Hematopoietic multipotent progenitor cell treated with erythropoietin and hydrocortisone succinate and interleukin-3 and kit ligand, for 4 days (in vitro differentiated cells): Measurements from ENCODE around the gene XCL2.
"Not testable (repeated sequence)": the region's sequence is repeated elsewhere in the genome, so short reads cannot be mapped to it uniquely, and the experiment has no call there.

Experiments
- DNase-seq: peaks from one replicate; pipeline ENCODE4 v3.0.0-alpha.2; 2015

Gene XCL2, protein sequence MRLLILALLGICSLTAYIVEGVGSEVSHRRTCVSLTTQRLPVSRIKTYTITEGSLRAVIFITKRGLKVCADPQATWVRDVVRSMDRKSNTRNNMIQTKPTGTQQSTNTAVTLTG

DNA sequence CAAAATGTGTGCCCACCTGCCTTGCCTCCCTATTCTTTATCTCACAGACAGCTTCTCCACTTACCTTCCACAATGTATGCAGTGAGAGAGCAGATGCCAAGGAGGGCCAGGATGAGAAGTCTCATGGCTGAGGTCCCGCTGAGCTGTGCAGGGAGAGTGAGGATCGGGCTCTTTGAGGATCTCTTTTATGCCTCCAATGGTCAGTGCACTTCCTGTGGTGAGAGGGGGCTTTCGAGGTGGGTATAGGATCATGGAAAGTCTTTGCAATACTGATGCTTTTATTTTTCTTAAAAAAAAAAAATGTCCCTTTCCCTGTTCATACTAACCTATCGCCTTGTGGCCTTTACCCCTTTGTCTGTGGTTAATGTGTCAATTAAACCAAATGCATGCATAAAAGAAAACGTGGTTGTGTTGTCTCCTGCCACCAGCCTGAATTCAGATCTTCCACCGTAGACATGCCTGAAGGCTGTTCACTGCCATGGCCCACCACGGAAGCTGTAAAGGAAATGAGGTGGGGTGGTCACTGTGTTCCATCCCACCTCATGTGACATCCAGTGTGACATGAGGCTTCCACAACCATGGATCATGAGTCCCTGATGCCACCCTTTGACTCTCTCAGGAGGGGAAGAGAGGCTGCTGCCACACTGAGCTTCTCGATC, at the start of gene XCL2:
TSS of gene XCL2 (minus strand) at position 158 of the 659 bp plus-strand sequence. CDS start at position 125, 33 bp downstream.
- DNase-seq: not testable (repeated sequence)

DNA sequence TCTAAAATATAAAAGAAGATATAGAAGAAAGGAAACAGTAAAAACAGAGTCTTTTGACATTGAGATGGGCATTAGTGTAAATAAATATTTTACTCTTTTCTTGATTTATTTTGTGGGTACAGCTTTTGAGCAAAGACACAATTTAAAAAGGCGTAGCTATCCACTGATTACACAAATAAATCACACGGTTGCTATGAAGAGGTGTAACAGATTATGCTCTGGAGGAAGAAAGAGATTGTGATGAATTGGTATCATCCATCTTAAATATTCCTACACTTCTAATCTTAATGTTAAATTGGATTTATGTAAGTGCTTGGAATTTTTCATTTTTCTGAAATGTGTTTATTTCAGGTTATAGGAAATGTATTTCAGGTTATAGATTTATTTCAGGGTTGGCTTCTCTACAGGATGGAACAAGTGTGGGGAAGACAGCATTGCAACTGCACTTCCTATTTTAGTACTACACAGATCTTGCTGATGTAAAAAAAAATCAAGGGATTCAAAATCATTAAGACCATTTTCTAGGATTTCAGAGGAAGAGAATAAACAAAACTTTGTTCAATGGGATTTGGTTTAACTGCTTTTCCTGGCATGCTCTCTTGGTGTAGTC, 47.9 kb upstream of the XCL2 start:
- DNase-seq: no peak

DNA sequence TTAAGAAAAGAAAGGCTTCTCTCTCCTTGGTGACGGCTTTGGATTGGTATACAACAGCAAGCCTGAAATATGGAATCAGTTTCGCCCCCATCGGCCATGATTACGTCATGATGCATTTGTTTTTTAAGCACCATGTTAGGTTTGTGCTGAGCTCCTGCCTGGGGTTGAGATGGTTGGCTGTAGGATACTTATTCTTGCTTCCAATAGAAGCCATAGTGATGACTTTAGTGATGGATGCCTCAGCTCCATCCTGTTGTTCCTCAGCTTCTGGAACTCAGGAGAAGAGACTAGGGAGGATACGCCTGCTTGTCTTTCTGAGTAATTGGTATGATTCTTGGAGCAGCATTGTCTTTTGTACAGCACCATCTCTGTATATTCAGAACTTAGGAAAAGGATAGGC, 47.3 kb upstream of the XCL2 start:
- no peak for DNase-seq

DNA sequence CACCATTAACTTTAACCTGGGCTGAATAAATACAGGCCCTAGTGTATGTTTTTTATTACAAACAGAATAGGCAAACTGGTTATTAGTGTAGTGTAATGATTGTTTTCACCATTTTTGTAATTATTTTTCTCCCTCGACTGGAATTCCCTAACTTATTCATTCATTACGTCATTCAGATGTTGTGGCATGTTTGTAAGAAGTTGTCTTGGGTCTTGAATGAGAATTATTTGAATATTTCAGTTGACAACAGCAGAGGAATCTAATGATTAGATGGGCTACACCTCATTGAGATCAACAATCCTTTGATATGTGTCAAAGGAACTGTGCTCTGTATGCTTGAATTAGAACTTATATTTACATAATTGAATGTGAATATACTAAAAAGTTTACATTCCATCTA, 45.4 kb upstream of the XCL2 start:
- DNase-seq: no peak

DNA sequence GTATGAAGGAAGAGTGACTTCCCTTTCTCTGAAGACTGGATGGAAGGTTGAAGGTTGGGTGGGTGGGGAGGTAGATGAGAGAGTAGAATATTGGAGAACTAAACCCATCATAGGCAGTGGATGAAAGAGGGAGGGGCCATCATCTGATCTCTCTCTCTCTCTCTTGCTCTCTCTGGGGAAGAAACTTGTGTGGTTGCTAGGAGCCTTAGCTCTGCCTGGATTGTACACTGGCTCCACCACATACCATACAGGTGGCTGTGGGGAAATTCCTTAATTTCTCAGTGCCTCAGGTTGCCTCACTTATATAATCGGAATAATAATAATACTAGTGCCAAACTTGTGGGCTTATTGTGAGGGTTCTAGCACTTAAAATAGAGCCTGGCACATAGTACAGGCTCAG, 42.1 kb upstream of the XCL2 start:
- no peak for DNase-seq

DNA sequence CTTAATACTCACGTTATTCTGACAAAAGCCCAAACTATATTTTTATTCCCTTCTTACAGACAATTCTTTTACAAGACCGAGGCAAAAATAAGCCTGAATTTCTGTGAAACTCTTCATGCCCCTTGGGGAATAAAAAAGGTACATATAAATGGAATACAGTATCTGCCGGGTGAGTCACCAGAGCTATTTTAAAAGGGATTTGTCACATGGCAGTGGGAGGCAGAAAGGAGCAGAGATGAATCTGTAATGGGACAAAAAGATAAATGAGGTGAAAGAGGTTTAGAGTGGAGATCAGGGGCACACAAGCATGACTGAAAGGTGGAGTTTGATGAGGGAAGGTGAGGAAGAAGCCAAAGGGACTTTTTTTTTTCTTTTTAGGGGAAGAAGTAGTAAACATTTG, 41.4 kb upstream of the XCL2 start:
- no peak for DNase-seq

DNA sequence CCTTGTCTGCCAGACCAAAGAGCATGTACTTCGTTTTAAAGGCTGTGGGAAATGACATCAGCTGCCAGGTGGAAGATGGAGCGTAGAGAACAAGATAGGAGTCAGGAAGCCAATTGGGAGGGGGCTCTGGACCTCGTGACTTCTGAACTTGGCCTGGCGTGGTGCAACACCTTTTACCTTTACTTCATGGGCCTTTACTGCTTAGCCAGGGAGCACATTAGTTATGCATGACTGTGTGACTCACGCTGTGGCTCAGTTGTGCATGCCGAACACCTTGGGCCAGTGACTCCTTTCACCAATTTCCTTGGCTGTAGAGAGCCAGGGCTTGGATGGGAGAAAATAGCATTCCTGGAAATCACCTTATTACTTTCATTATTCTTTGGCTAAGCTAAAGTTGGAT, 39.8 kb upstream of the XCL2 start:
- DNase-seq: no peak

DNA sequence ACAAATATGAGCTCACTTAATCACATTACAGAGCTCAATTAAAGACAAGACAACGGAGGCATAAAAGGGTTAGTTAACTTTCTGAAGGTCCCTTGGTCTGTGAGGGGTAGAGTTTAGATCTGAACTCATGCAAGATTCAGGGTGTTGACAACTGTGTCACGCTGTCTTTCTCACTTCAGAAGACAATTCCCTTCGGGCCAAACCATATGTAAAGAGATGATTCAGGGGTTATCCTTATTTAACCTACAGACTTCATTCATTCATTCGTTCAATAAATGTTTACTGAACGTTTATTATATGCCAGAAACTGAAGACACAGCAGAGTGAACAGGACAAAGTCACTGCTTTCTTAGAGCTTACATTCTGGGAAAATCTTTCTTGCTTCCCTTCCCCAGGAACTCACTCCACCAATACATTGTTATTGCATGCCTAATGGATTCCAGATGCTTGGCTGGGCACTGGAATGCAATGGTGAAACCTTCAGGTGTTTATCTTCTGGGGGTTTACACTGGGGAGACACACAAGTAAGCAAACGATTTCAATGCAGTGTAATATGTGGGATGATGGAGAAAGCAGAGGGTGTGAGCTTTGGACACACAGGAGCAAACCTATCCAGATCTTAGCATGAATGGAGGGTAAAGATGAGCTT, 39.0 kb upstream of the XCL2 start:
- no peak for DNase-seq

DNA sequence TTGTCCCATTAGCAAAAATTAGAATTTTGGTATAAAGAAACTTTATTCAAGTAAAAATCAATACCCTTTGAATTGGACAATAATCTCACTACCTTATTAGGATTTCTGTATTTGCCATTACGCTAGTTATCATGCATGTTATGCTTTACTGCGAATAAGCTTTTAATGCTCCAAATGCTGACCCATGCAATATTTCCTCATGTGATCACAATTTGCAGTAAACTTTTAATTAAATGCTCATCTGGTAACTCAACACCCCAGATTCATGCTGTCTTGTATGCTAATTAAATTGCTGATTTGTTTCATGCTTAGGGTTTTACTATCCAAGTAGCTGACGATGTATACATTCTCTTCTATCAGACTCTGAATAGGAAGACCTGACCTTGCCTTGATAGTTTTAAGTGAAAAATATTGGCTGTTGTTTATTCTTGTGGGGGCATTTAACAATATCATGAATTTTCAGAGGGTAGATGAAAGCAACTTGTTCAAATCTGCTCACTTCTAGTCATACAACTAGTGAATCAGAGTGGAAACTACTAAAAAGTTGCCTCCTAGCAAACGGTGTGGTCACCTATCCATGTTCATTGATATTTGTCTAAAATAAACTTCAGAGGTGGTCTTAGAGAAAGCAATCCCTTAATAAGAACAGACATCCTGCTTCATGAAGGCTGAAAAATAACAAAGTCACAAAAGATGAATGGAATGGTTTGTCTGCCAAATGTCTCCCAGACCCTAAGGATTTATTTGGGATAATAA, 38.2 kb upstream of the XCL2 start:
- DNase-seq: no peak

DNA sequence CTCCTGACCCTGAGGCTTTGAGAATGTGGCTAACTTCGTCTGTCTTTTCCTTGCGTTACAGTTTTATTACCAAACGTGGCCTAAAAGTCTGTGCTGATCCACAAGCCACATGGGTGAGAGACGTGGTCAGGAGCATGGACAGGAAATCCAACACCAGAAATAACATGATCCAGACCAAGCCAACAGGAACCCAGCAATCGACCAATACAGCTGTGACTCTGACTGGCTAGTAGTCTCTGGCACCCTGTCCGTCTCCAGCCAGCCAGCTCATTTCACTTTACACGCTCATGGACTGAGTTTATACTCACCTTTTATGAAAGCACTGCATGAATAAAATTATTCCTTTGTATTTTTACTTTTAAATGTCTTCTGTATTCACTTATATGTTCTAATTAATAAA, 37.2 kb upstream of the XCL2 start:
- not testable (repeated sequence) for DNase-seq

DNA sequence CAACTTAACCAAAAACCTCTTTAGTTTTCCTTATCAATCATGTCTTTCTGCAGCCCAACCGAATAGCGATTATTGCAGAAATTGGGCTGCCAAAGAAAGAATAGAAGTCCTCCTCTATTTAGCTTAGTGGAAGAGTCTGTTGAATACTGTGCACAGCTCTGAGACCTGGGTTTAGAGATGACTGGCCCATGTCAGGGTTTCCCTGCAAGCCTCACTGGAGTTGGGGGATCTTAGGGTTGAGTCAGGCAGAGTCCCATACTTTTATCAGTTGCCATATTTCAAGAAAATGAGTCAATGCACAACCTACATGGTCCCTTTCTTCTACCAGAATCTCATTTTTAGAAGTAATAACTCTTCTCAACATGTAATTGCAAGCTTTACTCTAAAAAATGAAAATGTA, 36.5 kb upstream of the XCL2 start:
- not testable (repeated sequence) for DNase-seq

DNA sequence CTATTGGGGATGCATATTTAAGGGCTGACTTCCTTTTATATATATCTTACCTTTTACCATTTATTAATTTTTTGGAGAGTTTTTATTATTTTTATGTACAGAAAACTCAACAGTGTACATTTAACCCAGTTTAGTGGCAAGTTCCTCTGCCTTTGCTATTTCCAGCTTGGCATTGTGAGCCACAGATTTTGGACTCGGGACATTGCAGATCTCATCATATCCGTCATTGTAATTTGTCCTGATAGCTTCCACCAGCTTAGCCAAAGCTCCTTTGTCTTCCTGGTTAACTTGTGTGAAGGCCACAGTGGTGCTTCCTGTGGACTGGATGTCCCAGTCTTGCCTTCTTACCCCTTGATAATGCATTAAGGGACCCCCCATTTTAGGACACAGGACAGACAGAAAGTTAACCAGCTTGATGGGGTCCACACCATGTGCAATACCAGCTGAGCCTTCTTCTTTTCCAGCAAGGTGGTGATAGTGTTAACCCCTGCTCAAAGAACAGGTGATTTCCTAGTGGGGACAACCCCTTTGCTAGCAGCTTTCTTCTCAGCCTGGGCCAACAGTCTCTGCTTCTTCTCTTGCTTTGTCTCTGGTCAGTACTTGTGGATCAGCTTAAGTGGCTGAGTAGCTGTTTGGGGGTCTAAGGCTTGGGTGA, 34.9 kb upstream of the XCL2 start:
- not testable (repeated sequence) for DNase-seq

DNA sequence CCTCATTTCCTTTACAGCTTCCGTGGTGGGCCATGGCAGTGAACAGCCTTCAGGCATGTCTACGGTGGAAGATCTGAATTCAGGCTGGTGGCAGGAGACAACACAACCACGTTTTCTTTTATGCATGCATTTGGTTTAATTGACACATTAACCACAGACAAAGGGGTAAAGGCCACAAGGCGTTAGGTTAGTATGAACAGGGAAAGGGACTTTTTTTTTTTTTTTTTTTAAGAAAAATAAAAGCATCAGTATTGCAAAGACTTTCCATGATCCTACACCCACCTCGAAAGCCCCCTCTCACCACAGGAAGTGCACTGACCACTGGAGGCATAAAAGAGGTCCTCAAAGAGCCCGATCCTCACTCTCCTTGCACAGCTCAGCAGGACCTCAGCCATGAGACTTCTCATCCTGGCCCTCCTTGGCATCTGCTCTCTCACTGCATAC, 32.5 kb upstream of the XCL2 start, which contains the start of gene XCL1:
TSS of gene XCL1 (plus strand) at position 361 of the 444 bp plus-strand sequence. CDS start at position 394, 33 bp downstream.
- DNase-seq: not testable (repeated sequence)

DNA sequence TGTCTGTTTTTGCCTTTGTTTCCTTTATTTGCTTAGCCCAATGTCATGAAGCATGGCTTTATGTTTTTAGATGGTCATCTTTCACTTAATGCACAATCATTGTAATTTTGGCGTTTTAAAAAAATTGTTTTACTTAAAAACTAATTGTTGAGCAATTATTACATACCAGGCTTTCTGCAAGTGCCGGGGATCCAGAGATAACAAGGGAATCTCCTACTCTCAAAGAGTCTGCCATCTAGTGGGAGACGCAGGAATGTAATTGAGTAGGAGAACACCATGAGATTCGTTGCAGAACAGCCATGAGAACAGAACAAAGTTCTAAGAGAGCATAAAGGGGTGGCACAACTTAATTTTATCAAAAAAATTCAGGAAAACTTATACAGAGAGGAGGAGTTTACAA, 30.4 kb upstream of the XCL2 start:
- peak; percentile 82 for DNase-seq

DNA sequence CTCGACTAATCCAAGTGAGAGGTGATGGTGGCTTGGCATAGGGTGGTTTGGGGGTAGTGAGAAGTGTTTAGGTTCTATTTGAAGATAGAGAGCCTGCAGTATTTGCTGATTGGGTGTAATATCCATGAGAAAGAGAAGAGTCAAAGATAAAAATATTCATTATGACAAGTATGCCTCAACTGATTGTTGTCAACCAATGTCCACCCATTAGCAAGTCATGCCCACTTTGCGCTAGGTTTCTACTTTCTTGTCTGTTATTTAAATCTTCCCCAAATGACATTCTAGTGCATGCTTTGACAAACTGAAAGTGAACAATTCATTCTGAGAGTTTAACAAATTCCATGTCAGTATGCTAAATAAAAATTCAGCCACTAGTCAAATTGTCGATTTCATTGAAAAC, 28.8 kb upstream of the XCL2 start:
- no peak for DNase-seq

DNA sequence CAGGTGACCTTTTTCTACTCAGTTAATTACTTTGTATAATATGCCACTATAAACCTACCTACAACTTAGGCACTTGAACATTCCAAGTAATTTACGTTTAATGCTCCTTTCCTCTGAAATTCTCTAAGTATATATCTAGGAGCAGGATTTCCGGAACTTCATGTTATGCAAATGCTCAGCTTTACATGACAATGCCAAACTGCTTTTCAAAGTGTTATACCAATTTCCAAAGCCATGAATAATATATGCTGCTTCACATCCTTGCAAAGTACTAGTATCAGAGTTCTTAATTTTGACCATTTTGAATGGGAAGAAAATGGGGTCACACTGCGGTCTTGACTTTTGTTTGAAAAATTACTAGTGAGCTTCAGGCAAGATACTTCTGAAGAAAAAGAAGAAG, 26.9 kb upstream of the XCL2 start:
- DNase-seq: no peak

DNA sequence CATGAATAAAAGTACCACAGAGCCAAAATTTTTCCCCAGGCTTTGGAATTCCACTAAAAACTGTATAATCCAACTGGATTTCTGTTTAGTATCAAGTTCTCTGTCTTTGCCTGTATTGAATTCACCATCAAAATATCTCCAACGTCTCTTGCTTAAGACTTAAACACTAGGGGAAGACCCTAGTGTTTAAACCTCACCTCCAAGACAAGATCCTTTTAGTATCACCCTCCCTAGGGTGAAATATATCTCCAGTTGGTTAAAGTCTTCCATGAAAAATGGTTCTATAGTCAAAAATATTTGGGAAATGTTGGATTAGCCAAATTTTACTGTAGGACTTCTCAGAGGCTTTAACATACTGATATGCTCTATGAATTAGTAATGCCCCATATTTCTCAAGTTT, 24.5 kb upstream of the XCL2 start:
- DNase-seq: no peak

DNA sequence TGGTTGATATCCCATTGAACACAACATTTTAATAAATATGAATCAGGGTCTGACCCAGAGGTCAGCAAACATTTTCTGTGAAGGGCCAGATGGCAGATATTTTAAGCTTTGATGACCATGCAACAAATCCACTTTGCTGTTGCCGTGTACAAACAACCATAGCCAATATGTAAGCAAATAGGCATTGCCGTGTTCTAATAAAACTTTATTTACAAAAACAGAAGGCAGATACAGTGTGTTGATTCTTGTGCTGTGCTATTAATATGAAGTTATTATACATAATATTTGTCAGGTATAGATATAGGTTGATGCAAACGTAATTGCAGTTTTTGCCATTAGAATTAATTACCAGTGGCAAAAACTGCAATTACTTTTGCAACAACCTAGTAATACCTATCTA, 23.8 kb upstream of the XCL2 start:
- no peak for DNase-seq

DNA sequence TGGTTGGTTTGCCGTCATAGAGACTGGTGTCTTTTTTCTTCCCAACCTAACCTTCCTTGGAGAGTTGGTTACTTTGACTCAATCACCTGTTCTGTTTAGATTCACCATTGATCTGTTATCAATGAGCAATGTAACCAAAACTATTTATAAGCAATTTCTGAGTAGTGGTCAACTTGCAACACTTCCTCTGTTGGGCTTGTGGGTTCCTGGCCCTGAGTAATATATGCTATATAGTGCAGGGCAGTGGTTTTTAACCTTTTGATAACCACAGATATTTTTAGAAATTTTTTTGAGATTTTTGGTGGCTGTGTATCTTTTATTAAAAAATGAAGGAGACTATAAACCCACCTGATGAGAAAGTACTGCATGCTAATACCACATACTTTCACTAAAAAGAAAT, 23.2 kb upstream of the XCL2 start:
- DNase-seq: peak; percentile 39

DNA sequence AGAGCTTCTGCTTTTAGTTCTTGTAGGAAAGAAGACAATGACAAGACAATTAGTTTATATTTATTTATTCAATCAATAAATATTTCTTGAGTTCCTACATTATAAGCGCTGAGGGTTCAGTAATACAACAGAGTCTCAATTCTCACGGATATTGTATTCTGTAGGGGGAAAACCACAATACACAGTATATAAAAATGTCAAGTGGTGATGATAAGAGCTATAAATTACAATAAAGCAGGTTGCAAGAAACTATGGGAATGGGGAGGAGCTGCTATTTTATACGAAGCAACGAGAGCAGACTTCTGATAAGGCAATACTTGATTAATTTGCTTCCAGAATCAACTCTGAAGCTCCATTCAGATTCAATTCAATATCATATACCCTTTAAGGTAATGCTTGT, 22.0 kb upstream of the XCL2 start:
- DNase-seq: peak; percentile 9

DNA sequence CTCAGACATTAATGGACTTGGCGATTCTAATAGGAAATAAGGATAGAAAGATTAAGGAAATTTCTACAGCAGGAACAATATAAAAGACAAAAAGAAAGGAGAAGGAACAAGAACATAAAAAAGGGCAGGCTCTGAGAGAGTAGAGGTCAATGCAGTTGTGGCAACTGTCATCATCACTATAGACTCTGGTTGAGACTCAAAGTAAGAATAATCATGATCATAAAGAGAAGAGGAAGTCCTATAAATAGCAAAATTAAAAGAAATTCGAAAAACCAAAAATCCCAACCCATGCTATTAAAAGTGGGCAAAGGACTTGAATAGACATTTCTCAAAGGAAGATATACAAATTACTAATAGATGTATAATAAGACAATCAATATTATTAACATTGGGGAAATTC, 18.2 kb upstream of the XCL2 start:
- DNase-seq: no peak

DNA sequence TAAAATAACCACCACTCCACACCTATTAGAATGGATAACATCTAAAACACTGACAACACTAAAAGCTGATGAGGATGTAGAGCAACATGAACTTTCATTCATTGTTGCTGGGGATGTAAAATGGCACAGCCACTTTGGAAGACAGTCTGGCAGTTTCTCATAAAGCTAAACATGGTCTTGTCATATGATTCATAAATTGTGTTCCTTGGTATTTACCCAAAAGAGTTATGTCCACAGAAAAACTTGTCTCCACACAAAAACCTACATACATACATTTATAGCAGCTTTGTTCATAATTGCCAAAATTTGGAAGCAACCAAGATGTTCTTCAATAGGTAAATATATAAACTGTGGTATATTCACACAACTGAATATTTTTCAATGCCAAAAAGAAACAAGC, 16.6 kb upstream of the XCL2 start:
- no peak for DNase-seq

DNA sequence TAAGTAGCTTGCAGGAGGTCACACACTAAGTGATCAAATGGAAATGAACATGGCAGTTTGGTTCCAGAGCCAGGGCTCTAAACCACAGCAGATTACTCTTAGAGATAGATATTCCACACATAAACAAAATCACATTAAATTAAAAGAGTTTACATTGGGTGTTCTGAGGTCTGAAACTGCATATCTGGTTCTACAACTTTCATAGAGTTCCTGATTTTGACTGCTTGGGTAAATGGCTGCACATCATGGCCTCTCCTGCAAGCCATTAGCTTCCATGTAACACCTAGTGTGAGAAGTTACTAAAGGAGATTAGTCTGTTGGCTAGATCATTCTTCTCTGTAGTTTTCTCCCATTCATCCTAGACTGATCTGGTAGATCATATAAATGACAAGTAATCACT, 12.8 kb upstream of the XCL2 start:
- no peak for DNase-seq
